ENCODE measurements around the gene ABCC1.

GRCh38 chr16:15979801-15980200 is 30.4 kb downstream of the ABCC1 start:
- no peak for TF ChIP-seq CTCF (IDR thresholded peaks at IDR 0.05)
- TF ChIP-seq MAX (CRISPR knock-in tag; IDR thresholded peaks at IDR 0.05): no peak
- no peak for TF ChIP-seq NR2C2 (CRISPR knock-in tag; IDR thresholded peaks at IDR 0.05)
- TF ChIP-seq E2F1 (CRISPR knock-in tag; IDR thresholded peaks at IDR 0.05): no peak
- no peak for TF ChIP-seq OVOL2 (CRISPR knock-in tag; IDR thresholded peaks at IDR 0.05; ENCODE audit: borderline replicate concordance)
- TF ChIP-seq ZNF416 (CRISPR knock-in tag; IDR thresholded peaks at IDR 0.05): no peak
- TF ChIP-seq TEAD4 (CRISPR knock-in tag; IDR thresholded peaks at IDR 0.05): no peak
- TF ChIP-seq JUN (CRISPR knock-in tag; IDR thresholded peaks at IDR 0.05): no peak

Measured in WTC11 (cell line).